HCT116 (cell line): ENCODE measurements around the gene DPYSL4. TPM values are rescaled to one million over a fixed set of nuclear protein-coding genes. Genes with fewer than 3 reads are reported as not detected.

Source experiments
- ATAC-seq: fragments of 200-7000 bp; cut with Tn5 transposase; 2 replicates; pipeline ENCODE4 v1.9.1; 2020; ENCODE audit warnings: mild to moderate bottlenecking, moderate library complexity
- BruUV-seq: library from RNA; stranded (reverse); fragments of 400-500 nt; replicated peaks from 2 replicates; lab custom pipeline; 2021; lab: Mats Ljungman, UMichigan
- CTCF ChIA-PET: fragments of 300-600 bp; sonication (Branson Sonifier 250); formaldehyde crosslinking; loops from one replicate; lab custom pipeline; 2021; ENCODE audit warnings: antibody characterized with exemption; lab: Charles Lee
- POLR2A ChIA-PET: fragments of 300-600, 350-600 bp; sonication (Branson Sonifier 250); formaldehyde crosslinking; loops from one replicate; lab custom pipeline; 2021; ENCODE audit warnings: antibody characterized with exemption; lab: Charles Lee
- RAD21 ChIA-PET, 2 experiments: fragments of 300-600 bp; sonication (Branson Sonifier 250); formaldehyde crosslinking; loops; one replicate each; lab custom pipeline; 2023; ENCODE audit warnings: low total read pairs in 2 of 2; ENCODE audit not compliant: uncharacterized antibody in 2 of 2, unreplicated experiment in 2 of 2, low non-redundant PET in 1 of 2; lab: Charles Lee
- DNase-seq: peaks from one replicate; pipeline ENCODE4 v3.0.0-alpha.2; 2010; ENCODE audit warnings: low read depth, low spot score
- H2AFZ ChIP-seq: fragments of 200-600 bp; shearing (Covaris generic), sonication (generic); 2 replicates; pipeline ENCODE4 v1.6.1; 2017; ENCODE audit warnings: low read depth, mixed run types, mixed read lengths, antibody characterized with exemption, low read length; ENCODE audit not compliant: poor library complexity, severe bottlenecking
- H3K27ac ChIP-seq: 2 replicates; pipeline ENCODE4 v1.5.1; 2012; ENCODE audit warnings: low read depth, low read length
- H3K27me3 ChIP-seq: fragments of 200-600 bp; sonication (generic); 2 replicates; pipeline ENCODE4 v1.6.1; 2016; ENCODE audit warnings: mixed run types, low read length, mixed read lengths; ENCODE audit not compliant: insufficient read depth
- H3K36me3 ChIP-seq, 2 experiments: fragments of 200-500 bp in 1 of 2; fragments of 200-600 bp in 1 of 2; sonication (Bioruptor generic) in 1 of 2; sonication (generic) in 1 of 2; 2 replicates each; pipeline versions ENCODE4 v1.5.1 to v1.6.1; 2014 to 2016; ENCODE audit warnings: low read length in 2 of 2, inconsistent platforms in 1 of 2, mixed read lengths in 1 of 2, mixed run types in 1 of 2; ENCODE audit not compliant: insufficient read depth in 2 of 2, control insufficient read depth in 1 of 2
- H3K4me1 ChIP-seq, 2 experiments: fragments of 200-600 bp in 1 of 2; sonication (generic) in 1 of 2; 2 replicates each; pipeline versions ENCODE4 v1.5.1 to v1.6.1; 2012 to 2017; ENCODE audit warnings: low read length in 2 of 2, inconsistent platforms in 1 of 2, mild to moderate bottlenecking in 1 of 2, mixed read lengths in 1 of 2, mixed run types in 1 of 2, moderate library complexity in 1 of 2; ENCODE audit not compliant: insufficient read depth in 2 of 2, control insufficient read depth in 1 of 2
- H3K4me2 ChIP-seq: fragments of 200-600 bp; sonication (generic); 2 replicates; pipeline ENCODE4 v1.6.1; 2017; ENCODE audit warnings: mixed run types, low read length, mixed read lengths
- H3K4me3 ChIP-seq, 2 experiments: fragments of 200-600 bp in 1 of 2; sonication (generic) in 1 of 2; replicated peaks in 1 of 2; 2 replicates each; pipeline ENCODE4 v1.5.1; 2011 to 2016; ENCODE audit warnings: low read length in 2 of 2, control low read depth in 1 of 2, low read depth in 1 of 2, mild to moderate bottlenecking in 1 of 2, mixed read lengths in 1 of 2, mixed run types in 1 of 2
- H3K79me2 ChIP-seq: fragments of 200-600 bp; sonication (generic); 2 replicates; pipeline ENCODE4 v1.6.1; 2017; ENCODE audit warnings: mild to moderate bottlenecking, mixed run types, low read length, moderate library complexity, mixed read lengths; ENCODE audit not compliant: insufficient read depth
- H3K9ac ChIP-seq: fragments of 200-600 bp; sonication (generic); 2 replicates; pipeline ENCODE4 v1.6.1; 2016; ENCODE audit warnings: low read length, mixed read lengths
- H3K9me2 ChIP-seq: fragments of 200-600 bp; sonication (generic), shearing (Covaris generic); 2 replicates; pipeline ENCODE4 v1.6.1; 2017; ENCODE audit warnings: mixed run types, mild to moderate bottlenecking, moderate library complexity; ENCODE audit not compliant: insufficient read depth
- H3K9me3 ChIP-seq, 2 experiments: fragments of 200-500 bp in 1 of 2; fragments of 200-600 bp in 1 of 2; sonication (Bioruptor generic) in 1 of 2; sonication (generic) in 1 of 2; 2 replicates each; pipeline ENCODE4 v1.6.1; 2014 to 2017; ENCODE audit warnings: low read length in 2 of 2, mixed read lengths in 2 of 2, inconsistent platforms in 1 of 2, low read depth in 1 of 2, mild to moderate bottlenecking in 1 of 2, mixed run types in 1 of 2, moderate library complexity in 1 of 2; ENCODE audit not compliant: control insufficient read depth in 1 of 2, insufficient read depth in 1 of 2
- H4K20me1 ChIP-seq: fragments of 200-600 bp; sonication (generic), shearing (Covaris generic); 2 replicates; pipeline ENCODE4 v1.6.1; 2017; ENCODE audit warnings: mixed run types, mild to moderate bottlenecking, moderate library complexity; ENCODE audit not compliant: insufficient read depth
- CBX3 ChIP-seq: IDR thresholded peaks from 2 replicates; pipeline ENCODE4 v1.6.1; 2012; ENCODE audit warnings: low read depth
- CEBPB ChIP-seq: IDR thresholded peaks from 2 replicates; pipeline ENCODE4 v1.6.1; 2012; ENCODE audit warnings: low read depth
- EGR1 ChIP-seq: IDR thresholded peaks from 2 replicates; pipeline ENCODE4 v1.6.1; 2012; ENCODE audit warnings: low read depth
- ELF1 ChIP-seq: IDR thresholded peaks from 2 replicates; pipeline ENCODE4 v1.6.1; 2012; ENCODE audit warnings: low read depth, borderline replicate concordance
- EZH2 ChIP-seq: fragments of 200-600 bp; sonication (generic); IDR thresholded peaks from 2 replicates; pipeline ENCODE4 v1.6.1; 2017; ENCODE audit warnings: antibody characterized with exemption, mixed run types
- EZH2phosphoT487 ChIP-seq: fragments of 200-600 bp; IDR thresholded peaks from 2 replicates; pipeline ENCODE4 v1.6.1; 2018; ENCODE audit warnings: antibody characterized with exemption, borderline replicate concordance
- FOSL1 ChIP-seq: IDR thresholded peaks from 2 replicates; pipeline ENCODE4 v1.6.1; 2012; ENCODE audit warnings: low read depth
- MAX ChIP-seq: IDR thresholded peaks from 2 replicates; pipeline ENCODE4 v1.6.1; 2012
- POLR2A ChIP-seq: IDR thresholded peaks from 2 replicates; pipeline ENCODE4 v1.7.0; 2011; ENCODE audit warnings: borderline replicate concordance; ENCODE audit not compliant: insufficient read depth, insufficient read length; ENCODE audit errors: extremely low read depth
- POLR2AphosphoS5 ChIP-seq: IDR thresholded peaks from 2 replicates; pipeline ENCODE4 v1.6.1; 2011; ENCODE audit warnings: mild to moderate bottlenecking, low read depth, low read length, moderate library complexity
- REST ChIP-seq: IDR thresholded peaks from 2 replicates; pipeline ENCODE4 v1.6.1; 2012; ENCODE audit warnings: low read depth
- SIN3A ChIP-seq: IDR thresholded peaks from 2 replicates; pipeline ENCODE4 v1.6.1; 2012; ENCODE audit warnings: low read depth
- SP1 ChIP-seq: IDR thresholded peaks from 2 replicates; pipeline ENCODE4 v1.6.1; 2012; ENCODE audit warnings: low read depth
- SRF ChIP-seq: IDR thresholded peaks from 2 replicates; pipeline ENCODE4 v1.6.1; 2012; ENCODE audit warnings: low read depth
- TCF7L2 ChIP-seq: IDR thresholded peaks from 2 replicates; pipeline ENCODE4 v1.7.0; 2011; ENCODE audit warnings: borderline replicate concordance, inconsistent platforms; ENCODE audit not compliant: insufficient read depth, insufficient read length; ENCODE audit errors: extremely low read depth
- YY1 ChIP-seq: IDR thresholded peaks from 2 replicates; pipeline ENCODE4 v1.6.1; 2011; ENCODE audit warnings: low read length, low read depth, moderate library complexity, mild to moderate bottlenecking; ENCODE audit not compliant: insufficient replicate concordance; ENCODE audit errors: extremely low read depth
- ZFX ChIP-seq: fragments of 450-650 bp; IDR thresholded peaks from 2 replicates; pipeline ENCODE4 v1.6.1; 2017
- ZNF274 ChIP-seq: fragments of 200-500 bp; sonication (Bioruptor generic); IDR thresholded peaks from 2 replicates; pipeline ENCODE4 v1.6.1; 2014; ENCODE audit warnings: mild to moderate bottlenecking, low read depth, low read length, inconsistent platforms
- intact Hi-C: fragments of 100-400 bp; cut with micrococcal nuclease; formaldehyde crosslinking; loops from 2 replicates; pipeline ENCODE4 v1.10.0; 2022
- total RNA-seq: library from RNA; stranded (reverse); gene quantifications from one replicate; pipeline ENCODE4 v1.2.1, GENCODE V29; 2021; ENCODE audit not compliant: unreplicated experiment
- TF ChIP-seq, protein P1 (sequence below): IDR thresholded peaks from 2 replicates; pipeline ENCODE4 v1.6.1; 2011; ENCODE audit warnings: mild to moderate bottlenecking, low read length, moderate library complexity; ENCODE audit not compliant: insufficient replicate concordance; ENCODE audit errors: extremely low read depth
- TF ChIP-seq, protein P2 (sequence below), 3 experiments: fragments of 200-600 bp in 1 of 3; sonication (generic) in 1 of 3; IDR thresholded peaks in 2 of 3; conservative IDR thresholded peaks in 1 of 3; 2 replicates each; pipeline ENCODE4 v1.5.1; 2012 to 2017; ENCODE audit warnings: low read depth in 2 of 3, low read length in 2 of 3, antibody characterized with exemption in 1 of 3, borderline replicate concordance in 1 of 3, control low read depth in 1 of 3, mild to moderate bottlenecking in 1 of 3, mixed read lengths in 1 of 3, mixed run types in 1 of 3, moderate library complexity in 1 of 3; ENCODE audit not compliant: insufficient read depth in 1 of 3

The DPYSL4 gene
- total RNA-seq, 1 experiment from 2014 or later: 5.4 TPM

GRCh38 chr10:132241086-132241485 is 54.3 kb downstream of the DPYSL4 start:
- no peaks in the 10 kb centered on the region for H3K27me3 ChIP-seq
- DNase-seq: no peak
- RAD21 ChIA-PET: no interaction called here
- H3K9ac ChIP-seq: no peak overlapping the region
- H3K9me2 ChIP-seq: no peaks in the 10 kb centered on the region
- POLR2A ChIA-PET: no interaction called here
- BruUV-seq: no TSS peak
- H3K36me3 ChIP-seq: no peaks in the 10 kb centered on the region
- H3K4me2 ChIP-seq: no peak overlapping the region
- H3K9me3 ChIP-seq: no peaks in the 10 kb centered on the region
- H2AFZ ChIP-seq: no peak overlapping the region
- no peak for ATAC-seq
- no peaks in the 10 kb centered on the region for H3K79me2 ChIP-seq
- intact Hi-C loops: no loop called here
- no peaks in the 10 kb centered on the region for H3K4me1 ChIP-seq
- no peaks in the 10 kb centered on the region for H4K20me1 ChIP-seq
- no peak overlapping the region for H3K27ac ChIP-seq
- TF ChIP-seq, protein P1, sequence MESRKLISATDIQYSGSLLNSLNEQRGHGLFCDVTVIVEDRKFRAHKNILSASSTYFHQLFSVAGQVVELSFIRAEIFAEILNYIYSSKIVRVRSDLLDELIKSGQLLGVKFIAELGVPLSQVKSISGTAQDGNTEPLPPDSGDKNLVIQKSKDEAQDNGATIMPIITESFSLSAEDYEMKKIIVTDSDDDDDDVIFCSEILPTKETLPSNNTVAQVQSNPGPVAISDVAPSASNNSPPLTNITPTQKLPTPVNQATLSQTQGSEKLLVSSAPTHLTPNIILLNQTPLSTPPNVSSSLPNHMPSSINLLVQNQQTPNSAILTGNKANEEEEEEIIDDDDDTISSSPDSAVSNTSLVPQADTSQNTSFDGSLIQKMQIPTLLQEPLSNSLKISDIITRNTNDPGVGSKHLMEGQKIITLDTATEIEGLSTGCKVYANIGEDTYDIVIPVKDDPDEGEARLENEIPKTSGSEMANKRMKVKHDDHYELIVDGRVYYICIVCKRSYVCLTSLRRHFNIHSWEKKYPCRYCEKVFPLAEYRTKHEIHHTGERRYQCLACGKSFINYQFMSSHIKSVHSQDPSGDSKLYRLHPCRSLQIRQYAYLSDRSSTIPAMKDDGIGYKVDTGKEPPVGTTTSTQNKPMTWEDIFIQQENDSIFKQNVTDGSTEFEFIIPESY: no peak
- TF ChIP-seq, protein P2, sequence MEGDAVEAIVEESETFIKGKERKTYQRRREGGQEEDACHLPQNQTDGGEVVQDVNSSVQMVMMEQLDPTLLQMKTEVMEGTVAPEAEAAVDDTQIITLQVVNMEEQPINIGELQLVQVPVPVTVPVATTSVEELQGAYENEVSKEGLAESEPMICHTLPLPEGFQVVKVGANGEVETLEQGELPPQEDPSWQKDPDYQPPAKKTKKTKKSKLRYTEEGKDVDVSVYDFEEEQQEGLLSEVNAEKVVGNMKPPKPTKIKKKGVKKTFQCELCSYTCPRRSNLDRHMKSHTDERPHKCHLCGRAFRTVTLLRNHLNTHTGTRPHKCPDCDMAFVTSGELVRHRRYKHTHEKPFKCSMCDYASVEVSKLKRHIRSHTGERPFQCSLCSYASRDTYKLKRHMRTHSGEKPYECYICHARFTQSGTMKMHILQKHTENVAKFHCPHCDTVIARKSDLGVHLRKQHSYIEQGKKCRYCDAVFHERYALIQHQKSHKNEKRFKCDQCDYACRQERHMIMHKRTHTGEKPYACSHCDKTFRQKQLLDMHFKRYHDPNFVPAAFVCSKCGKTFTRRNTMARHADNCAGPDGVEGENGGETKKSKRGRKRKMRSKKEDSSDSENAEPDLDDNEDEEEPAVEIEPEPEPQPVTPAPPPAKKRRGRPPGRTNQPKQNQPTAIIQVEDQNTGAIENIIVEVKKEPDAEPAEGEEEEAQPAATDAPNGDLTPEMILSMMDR (IDR thresholded peaks at IDR 0.05 in 2 of 3, conservative IDR thresholded peaks at IDR 0.05 in 1 of 3; ENCODE audit: borderline replicate concordance in 1 of 3, insufficient read depth in 1 of 3, low read depth in 2 of 3, low read length in 2 of 3): no peak
- TF ChIP-seq EZH2phosphoT487: no peak
- no peak for TF ChIP-seq POLR2A
- TF ChIP-seq SP1: no peak
- no peak for TF ChIP-seq CEBPB
- no peak for TF ChIP-seq ZNF274
- TF ChIP-seq TCF7L2: no peak
- TF ChIP-seq SRF: no peak
- TF ChIP-seq FOSL1: no peak
- TF ChIP-seq SIN3A: no peak
- no peak for TF ChIP-seq EZH2
- TF ChIP-seq REST: no peak
- no peak for TF ChIP-seq POLR2AphosphoS5
- no peak for TF ChIP-seq CBX3
- TF ChIP-seq EGR1: no peak
- no peak for TF ChIP-seq ELF1
- TF ChIP-seq YY1: no peak
- TF ChIP-seq ZFX: no peak
- no peak for TF ChIP-seq MAX
- CTCF ChIA-PET: no interaction called here
- H3K4me3 ChIP-seq: no peak overlapping the region
